GM19025 (cell line): Measurements from ENCODE around the gene FBXO36.
"Not testable (repeated sequence)": the region's sequence is repeated elsewhere in the genome, so short reads cannot be mapped to it uniquely, and the experiment has no call there.

Experiments used
- ATAC-seq: cut with Tn5 transposase; IDR thresholded peaks from one replicate; pipeline ENCODE4 v1.9.1; 2021; ENCODE audit warnings: mild to moderate bottlenecking, low read depth, moderate library complexity; ENCODE audit not compliant: unreplicated experiment

The FBXO36 gene

GRCh38 chr2:229956491-229956890, 34.2 kb downstream of the FBXO36 start:
- no peak for ATAC-seq

- ATAC-seq, result not testable (repeated sequence)
These were observed 41.3 kb downstream of the FBXO36 start for GRCh38 chr2:229963596-229963995.

GRCh38 chr2:229969921-229970320, 47.6 kb downstream of the FBXO36 start:
- ATAC-seq, result no peak

GRCh38 chr2:229970406-229970805, 48.1 kb downstream of the FBXO36 start:
- no peak for ATAC-seq

- ATAC-seq, result no peak
These were observed 49.0 kb downstream of the FBXO36 start for GRCh38 chr2:229971298-229971790.

DNA sequence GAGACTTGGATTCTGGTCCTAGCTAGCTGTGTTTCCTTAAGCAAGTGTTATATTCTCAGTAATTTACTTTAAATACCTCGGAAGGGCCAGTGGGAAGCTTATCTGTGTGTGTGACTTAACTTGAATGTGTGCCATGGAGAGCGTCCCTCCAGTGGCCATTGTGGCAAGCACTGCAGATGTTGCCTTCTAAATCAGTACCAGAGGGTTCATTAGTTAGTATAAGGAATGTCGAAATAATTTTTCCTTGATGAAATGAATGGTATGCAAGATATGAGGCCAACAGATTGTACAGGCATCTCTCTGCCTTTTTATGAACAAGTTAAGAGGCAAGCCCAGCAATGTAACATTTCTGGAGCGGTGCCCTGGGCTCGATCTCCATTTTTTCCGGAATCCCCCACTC, 52.0 kb downstream of the FBXO36 start:
- ATAC-seq, result no peak

- peak; percentile 44 for ATAC-seq
These were observed 58.3 kb downstream of the FBXO36 start for GRCh38 chr2:229980431-229981184.

- no peak for ATAC-seq
These were observed 70.9 kb downstream of the FBXO36 start for GRCh38 chr2:229993236-229993635.

GRCh38 chr2:229996320-229996719, 74.0 kb downstream of the FBXO36 start:
- ATAC-seq, result no peak

DNA sequence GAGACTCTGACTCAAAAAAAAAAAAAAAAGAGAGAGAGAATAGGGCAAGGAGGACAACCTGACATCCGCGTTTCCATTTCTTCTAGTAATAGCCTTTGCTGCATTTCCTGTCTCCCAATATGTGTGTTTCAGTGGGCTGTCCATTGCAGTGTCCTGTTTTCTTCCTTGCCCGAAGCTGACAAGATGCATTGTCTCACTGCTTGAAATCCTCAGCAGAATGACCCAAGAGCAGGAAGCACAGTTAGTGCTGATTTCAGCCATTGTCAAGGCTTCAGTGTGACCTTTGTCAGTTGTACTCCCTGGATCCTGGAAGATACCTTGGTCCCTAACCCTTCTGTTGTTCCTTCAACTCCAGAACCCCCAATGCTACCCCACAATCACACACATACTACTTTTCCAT, 75.3 kb downstream of the FBXO36 start:
- no peak for ATAC-seq

DNA sequence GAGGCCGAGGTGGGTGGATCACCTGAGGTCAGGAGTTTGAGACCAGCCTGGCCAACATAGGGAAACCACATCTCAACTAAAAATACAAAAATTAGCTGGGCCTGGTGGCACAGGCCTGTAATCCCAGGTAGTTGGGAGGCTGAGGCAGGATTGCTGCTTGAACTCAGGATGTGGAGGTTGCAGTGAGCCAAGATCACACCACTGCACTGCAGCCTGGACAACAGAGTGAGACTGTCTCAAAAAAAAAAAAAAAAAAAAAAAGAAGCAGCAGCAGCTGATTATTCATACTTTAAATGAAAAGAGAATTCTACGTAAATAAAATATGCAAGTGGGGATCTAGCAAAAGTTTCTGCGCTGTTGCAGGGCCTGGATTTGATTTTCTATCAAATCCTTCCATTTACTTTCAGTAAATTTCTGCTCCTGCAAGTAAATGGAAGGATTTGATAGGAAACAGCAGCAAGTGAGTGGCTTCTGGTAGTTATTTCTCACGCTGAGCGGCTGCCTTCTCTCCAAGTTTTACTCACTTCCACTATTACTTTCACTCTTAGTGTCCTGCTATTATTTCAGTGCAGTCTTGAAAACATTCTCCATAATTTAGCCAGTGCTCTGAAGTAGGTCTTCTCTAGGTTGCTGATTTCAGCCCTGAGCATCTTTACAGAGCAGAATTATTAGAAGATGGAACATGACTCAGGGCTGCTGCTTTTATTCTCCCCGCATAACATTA, 78.0 kb downstream of the FBXO36 start:
- ATAC-seq, result peak; percentile 87

- ATAC-seq, result no peak
These were observed 85.8 kb downstream of the FBXO36 start for GRCh38 chr2:230007931-230008707.

GRCh38 chr2:230008708-230009066, 86.4 kb downstream of the FBXO36 start:
- ATAC-seq, result no peak

DNA sequence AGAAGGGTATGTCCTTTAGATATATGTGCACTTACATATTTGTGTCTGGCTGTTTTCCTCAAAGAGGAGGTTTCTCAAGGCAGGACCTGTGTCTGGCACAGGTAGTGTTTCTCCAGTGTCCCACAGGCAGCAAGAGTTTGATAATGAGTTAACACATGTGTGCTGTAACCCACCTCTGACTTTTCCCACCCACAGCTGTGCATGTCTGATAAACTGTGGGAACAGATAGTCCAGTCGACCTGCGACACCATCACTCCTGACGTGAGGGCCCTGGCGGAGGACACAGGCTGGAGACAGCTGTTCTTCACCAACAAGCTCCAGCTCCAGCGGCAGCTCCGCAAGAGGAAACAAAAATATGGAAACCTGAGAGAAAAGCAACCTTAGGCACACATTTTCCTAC, 88.2 kb downstream of the FBXO36 start:
- no peak for ATAC-seq

GRCh38 chr2:230011617-230012016, 89.3 kb downstream of the FBXO36 start:
- ATAC-seq, result no peak

GRCh38 chr2:230012267-230012884, 90.1 kb downstream of the FBXO36 start:
- no peak for ATAC-seq

GRCh38 chr2:230016844-230017243, 94.5 kb downstream of the FBXO36 start:
- ATAC-seq, result no peak

- no peak for ATAC-seq
These were observed 95.8 kb downstream of the FBXO36 start for GRCh38 chr2:230018153-230018552.

DNA sequence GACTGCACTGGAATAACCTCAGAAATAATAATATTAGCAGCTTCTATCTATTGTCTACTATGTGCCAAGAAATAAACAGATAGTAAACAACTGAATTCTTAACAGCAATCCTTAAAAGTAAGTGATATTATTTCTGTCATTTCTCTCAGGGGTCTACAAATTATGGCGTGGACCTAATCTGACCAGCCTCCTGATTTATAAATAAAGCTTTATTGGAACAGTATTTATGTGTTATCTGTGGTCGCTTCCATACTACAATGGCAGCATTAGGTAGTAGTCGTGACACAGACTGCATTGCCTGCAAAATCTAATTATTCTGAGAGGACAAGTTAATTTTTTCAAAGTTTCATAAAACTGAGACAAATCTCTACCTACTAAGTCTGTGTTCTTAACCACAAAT, 97.4 kb downstream of the FBXO36 start:
- no peak for ATAC-seq

- ATAC-seq, result no peak
These were observed 101.0 kb downstream of the FBXO36 start for GRCh38 chr2:230023313-230023712.

DNA sequence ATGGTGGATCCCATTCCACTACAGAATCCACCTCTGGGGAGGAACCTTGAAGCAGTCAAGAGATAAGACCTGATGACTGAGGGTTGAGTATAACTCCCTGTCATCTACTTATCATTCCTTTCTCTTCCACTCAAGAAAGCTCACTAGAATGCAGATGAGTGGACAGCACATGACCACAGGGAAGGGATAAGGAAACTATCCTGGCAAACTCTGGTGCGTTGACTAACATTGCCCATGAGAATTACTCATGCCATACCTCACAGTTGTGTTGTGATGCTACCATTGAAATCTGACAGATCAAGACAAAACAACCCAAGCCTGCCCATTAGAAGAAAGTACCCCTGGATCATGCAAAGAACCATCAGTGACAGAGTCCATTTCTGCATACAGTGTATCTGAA, 119.9 kb downstream of the FBXO36 start:
- ATAC-seq, result no peak
